Effector CD4-positive, alpha-beta T cell (primary cell): Measurements from ENCODE around the gene GPR137B.
"Not testable (repeated sequence)": the region's sequence is repeated elsewhere in the genome, so short reads cannot be mapped to it uniquely, and the experiment has no call there.

ENCODE experiments used
- DNase-seq: peaks from one replicate; pipeline ENCODE4 v3.0.0-alpha.2; 2020

GPR137B gene

GRCh38 chr1:236144446-236145150, 2.3 kb downstream of the GPR137B start:
- no peak for DNase-seq

- no peak for DNase-seq
These were observed 4.7 kb downstream of the GPR137B start for GRCh38 chr1:236147068-236147467.

- no peak for DNase-seq
These were observed 5.5 kb downstream of the GPR137B start for GRCh38 chr1:236147521-236148469.

- no peak for DNase-seq
These were observed 6.1 kb downstream of the GPR137B start for GRCh38 chr1:236148470-236148845.

- DNase-seq = no peak
These were observed 6.8 kb downstream of the GPR137B start for GRCh38 chr1:236149003-236149595.

GRCh38 chr1:236149696-236150228, 7.4 kb downstream of the GPR137B start:
- DNase-seq = no peak

GRCh38 chr1:236150311-236150955, 8.1 kb downstream of the GPR137B start:
- no peak for DNase-seq

GRCh38 chr1:236150986-236151385, 8.6 kb downstream of the GPR137B start:
- no peak for DNase-seq

- no peak for DNase-seq
These were observed 9.5 kb downstream of the GPR137B start for GRCh38 chr1:236151739-236152424.

- no peak for DNase-seq
These were observed 11.8 kb downstream of the GPR137B start for GRCh38 chr1:236154126-236154525.

GRCh38 chr1:236154671-236155398, 12.5 kb downstream of the GPR137B start:
- no peak for DNase-seq

- no peak for DNase-seq
These were observed 13.0 kb downstream of the GPR137B start for GRCh38 chr1:236155399-236155767.

GRCh38 chr1:236155841-236156503, 13.6 kb downstream of the GPR137B start:
- no peak for DNase-seq

GRCh38 chr1:236156512-236157208, 14.3 kb downstream of the GPR137B start:
- DNase-seq = peak; percentile 16

GRCh38 chr1:236158072-236158471, 15.7 kb downstream of the GPR137B start:
- not testable (repeated sequence) for DNase-seq

- no peak for DNase-seq
These were observed 16.4 kb downstream of the GPR137B start for GRCh38 chr1:236158719-236159118.

GRCh38 chr1:236159704-236160539, 17.6 kb downstream of the GPR137B start:
- DNase-seq = no peak

- DNase-seq = no peak
These were observed 18.3 kb downstream of the GPR137B start for GRCh38 chr1:236160540-236161127.

- DNase-seq = no peak
These were observed 18.9 kb downstream of the GPR137B start for GRCh38 chr1:236161230-236161629.
